ENCODE results near the gene NBEAL1.
A peak's percentile ranks its signal among the peaks of the same experiment; 100 is the strongest.
"Not testable (repeated sequence)": the region's sequence is repeated elsewhere in the genome, so short reads cannot be mapped to it uniquely, and the experiment has no call there.

Gene NBEAL1

DNA sequence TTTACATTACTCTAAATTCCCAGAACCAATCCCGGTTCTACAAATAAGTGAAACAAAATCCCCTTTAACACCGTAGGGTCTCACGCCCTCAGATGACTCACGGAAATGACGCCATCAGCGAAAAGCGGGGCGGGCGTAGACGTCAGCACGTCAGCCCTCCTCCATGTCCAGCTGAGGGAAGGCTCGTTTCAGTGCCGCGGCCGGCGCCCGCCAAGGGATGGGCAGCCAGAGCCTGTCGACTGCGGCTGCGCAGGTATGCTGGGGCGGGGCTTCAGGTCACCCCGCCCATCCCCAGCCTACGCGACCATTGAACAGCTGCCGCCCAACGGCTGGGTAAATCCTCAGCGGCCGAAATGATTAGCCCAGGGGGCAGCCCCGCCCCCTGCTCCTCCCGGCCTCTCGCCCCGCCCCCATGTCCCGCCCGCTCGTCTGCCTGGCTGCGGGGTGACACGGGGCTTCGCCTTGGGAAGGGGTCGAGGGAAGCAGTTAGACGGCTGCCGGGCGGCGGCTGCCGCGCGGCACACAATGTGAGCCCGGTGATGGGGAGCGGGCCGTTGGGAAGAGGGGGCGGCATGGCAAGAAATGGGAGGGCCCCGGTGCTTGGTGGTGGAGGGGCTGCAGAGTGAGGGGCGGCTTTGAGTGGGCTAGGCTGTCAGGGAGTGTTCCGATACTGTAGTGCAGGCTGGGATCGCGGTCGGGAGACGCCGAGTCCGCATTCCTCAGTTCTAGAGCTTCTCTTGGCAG is at the start of gene NBEAL1:
NBEAL1 (plus strand) TSS at position 420 of the 744 bp plus-strand sequence. CDS start 1,510 bp downstream, outside the sequence.
- H3K4me3 ChIP-seq (ENCODE audit: low read depth, low read length) = peak within 1 kb of the TSS; percentile 79
- TF ChIP-seq, protein P1, sequence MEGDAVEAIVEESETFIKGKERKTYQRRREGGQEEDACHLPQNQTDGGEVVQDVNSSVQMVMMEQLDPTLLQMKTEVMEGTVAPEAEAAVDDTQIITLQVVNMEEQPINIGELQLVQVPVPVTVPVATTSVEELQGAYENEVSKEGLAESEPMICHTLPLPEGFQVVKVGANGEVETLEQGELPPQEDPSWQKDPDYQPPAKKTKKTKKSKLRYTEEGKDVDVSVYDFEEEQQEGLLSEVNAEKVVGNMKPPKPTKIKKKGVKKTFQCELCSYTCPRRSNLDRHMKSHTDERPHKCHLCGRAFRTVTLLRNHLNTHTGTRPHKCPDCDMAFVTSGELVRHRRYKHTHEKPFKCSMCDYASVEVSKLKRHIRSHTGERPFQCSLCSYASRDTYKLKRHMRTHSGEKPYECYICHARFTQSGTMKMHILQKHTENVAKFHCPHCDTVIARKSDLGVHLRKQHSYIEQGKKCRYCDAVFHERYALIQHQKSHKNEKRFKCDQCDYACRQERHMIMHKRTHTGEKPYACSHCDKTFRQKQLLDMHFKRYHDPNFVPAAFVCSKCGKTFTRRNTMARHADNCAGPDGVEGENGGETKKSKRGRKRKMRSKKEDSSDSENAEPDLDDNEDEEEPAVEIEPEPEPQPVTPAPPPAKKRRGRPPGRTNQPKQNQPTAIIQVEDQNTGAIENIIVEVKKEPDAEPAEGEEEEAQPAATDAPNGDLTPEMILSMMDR (IDR thresholded peaks at IDR 0.05; ENCODE audit: borderline replicate concordance, insufficient read depth, low read depth, low read length) = no peak

DNA sequence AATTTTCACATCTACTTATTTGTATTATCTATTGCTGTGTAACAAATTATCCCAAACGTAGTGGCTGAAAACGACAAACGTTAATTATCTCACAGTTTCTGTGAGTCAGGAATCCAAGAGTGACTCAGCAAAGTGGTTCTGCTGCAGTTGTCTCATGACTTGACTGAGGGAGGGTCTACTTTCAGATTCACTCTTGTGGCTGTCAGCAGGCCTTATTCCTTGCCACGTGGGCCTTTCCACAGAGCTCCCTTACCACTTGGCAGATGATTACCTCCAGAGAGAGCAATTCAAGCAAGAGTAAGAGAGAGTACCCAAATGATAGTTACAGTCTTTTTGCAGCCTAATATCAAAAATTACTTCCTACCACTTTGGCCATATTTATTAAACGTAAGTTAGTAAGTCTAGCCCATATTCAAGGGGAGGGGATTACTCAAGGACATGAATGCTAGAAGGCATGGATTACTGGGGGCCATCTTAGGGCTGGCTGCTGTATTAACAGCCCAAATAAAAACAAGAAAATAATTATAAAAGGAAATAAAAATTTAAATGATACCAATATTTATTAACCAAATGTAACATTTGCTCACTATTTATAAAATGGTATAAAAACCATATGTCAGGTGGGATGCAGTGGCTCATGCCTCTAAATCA is 48.7 kb upstream of the NBEAL1 start:
- H3K4me3 ChIP-seq (ENCODE audit: low read depth, low read length) = no peak overlapping the region
- TF ChIP-seq, protein P1 (IDR thresholded peaks at IDR 0.05; ENCODE audit: borderline replicate concordance, insufficient read depth, low read depth, low read length) = no peak

DNA sequence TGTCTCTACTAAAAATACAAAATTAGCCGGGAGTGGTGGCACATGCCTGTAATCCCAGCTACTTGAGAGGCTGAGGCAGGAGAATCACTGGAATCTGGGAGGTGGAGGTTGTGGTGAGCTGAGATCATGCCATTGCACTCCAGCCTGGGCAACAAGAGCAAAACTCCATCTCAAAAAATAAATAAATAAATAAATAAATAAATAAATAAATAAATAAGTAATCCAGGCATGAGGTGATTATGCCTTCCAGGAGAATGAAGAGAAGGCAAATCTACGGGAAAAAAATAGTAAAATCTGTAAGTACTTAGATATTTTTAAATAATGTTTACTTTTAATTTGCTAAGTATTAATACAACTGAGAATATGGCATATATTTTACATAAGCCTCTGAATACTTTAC is 45.3 kb upstream of the NBEAL1 start:
- H3K4me3 ChIP-seq (ENCODE audit: low read depth, low read length) = not testable (repeated sequence)

DNA sequence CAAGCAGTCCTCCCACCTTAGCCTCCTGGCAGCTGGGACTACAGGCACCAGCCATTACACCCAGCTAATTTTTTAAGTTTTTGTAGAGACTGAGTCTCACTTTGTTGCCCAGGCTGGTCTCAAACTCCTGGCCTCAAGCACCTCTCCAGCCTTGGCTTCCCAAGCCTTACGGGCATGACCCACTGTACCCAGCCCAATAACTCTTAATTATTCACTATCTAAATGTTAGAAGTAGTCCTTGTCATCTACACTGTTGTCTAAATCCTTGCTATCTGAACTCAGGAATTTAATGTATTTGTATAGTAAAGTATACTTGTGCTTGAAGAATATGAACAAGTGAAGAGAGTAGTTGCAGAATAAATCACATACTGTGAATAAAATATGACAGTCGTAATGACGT is 37.9 kb upstream of the NBEAL1 start:
- TF ChIP-seq, protein P1 (IDR thresholded peaks at IDR 0.05; ENCODE audit: borderline replicate concordance, insufficient read depth, low read depth, low read length) = no peak
- no peak overlapping the region for H3K4me3 ChIP-seq (ENCODE audit: low read depth, low read length)

DNA sequence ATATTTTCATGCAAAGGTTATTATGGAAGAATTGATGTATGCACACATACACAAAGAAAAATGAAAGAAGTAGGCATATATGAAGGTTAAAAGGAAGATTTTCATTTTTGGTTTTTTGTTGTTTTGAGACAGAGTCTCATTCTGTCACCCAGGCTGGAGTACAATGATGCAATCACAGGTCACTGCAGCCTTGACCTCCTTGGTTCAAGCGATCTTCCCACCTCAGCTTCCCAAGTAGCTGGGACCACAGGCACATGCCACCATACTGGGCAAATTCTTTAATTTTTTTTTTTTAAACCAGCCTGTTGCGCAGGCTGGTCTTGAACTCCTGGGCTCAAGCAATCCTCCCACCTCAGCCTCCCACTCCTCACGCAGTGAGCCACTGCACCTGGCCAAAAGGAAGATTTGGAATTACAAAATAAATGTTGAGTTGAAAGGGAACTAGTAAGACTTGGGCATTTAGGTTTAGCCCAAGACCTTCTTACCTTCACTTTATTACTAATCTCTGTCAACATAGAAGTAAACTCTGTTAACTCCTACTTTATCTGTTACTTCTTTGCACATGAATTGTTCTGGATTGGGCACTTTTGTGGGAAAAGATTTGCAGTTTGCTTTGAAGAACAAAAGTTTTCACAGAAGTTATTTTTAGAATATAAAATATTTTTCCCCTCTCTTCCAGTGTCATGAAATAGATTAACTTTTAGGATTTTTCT is 31.7 kb upstream of the NBEAL1 start:
- TF ChIP-seq, protein P1 (IDR thresholded peaks at IDR 0.05; ENCODE audit: borderline replicate concordance, insufficient read depth, low read depth, low read length) = no peak
- no peak overlapping the region for H3K4me3 ChIP-seq (ENCODE audit: low read depth, low read length)

DNA sequence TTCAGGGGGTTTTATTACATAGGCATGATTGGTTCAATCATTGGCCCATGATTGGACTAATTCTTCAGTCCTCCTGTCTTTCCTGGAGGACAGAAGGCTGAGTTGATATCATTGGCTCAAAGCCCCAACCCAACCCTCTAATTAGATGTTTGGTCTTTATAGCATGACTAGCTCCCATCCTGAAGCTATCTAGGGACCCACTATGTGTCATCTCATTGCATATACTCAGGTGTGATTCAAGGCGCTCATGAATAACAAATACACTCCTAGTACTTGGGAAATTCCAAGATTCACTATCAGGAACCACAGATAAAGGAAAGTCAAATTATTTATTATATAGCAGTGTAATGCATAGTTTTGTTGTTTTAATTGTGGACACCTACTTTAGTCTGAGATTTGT is 24.9 kb upstream of the NBEAL1 start:
- TF ChIP-seq, protein P1 (IDR thresholded peaks at IDR 0.05; ENCODE audit: borderline replicate concordance, insufficient read depth, low read depth, low read length) = no peak
- H3K4me3 ChIP-seq (ENCODE audit: low read depth, low read length) = no peak overlapping the region

DNA sequence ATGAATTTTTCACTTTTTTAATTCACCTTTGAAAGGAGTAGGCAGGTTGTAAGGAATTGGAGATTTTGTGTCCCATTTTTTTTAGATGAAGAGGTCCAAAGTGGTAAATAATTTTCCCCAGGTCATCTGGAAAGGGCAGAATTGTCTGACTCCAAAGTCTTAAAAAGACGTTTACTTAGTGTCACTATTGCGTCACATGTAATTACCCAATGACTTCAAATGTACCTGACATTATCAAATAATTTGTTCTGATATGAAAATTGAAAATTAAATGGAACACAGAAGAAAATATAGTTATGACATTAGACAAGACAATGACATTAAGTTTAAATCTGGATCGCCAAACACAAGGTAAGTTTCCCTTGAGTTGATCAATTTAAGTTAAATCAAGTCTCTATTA is 24.2 kb upstream of the NBEAL1 start:
- TF ChIP-seq, protein P1 (IDR thresholded peaks at IDR 0.05; ENCODE audit: borderline replicate concordance, insufficient read depth, low read depth, low read length) = no peak
- H3K4me3 ChIP-seq (ENCODE audit: low read depth, low read length) = no peak overlapping the region

DNA sequence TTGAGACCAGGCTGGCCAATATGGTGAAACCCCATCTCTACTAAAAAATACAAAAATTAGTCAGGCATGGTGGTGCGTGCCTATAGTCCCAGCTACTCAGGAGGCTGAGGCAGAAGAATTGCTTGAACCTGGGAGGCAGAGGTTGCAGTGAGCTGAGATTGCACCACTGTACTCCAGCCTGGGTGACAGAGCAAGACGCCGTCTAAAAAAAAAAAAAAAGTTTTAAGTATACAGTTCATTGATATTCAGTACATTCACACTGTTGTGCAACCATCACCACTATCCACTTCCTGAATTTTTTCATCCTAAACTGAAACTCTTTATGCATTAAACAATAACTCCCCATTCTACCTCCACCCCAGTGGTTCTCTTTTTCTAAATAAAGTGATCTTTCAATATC is 17.6 kb upstream of the NBEAL1 start:
- not testable (repeated sequence) for H3K4me3 ChIP-seq (ENCODE audit: low read depth, low read length)

All from GM12875 (cell line).